Activated CD8-positive, alpha-beta memory T cell treated with anti-CD3 and anti-CD28 coated beads, Interleukin-2, amount 50 U/mL, for 1 hour (primary cell): Measurements from ENCODE around the gene RNF208.

Experiments
- DNase-seq: peaks from one replicate; pipeline ENCODE4 v3.0.0-alpha.2; 2020; ENCODE audit errors: extremely low read depth

The RNF208 gene

GRCh38 chr9:137214620-137215019, 7.4 kb downstream of the RNF208 start:
- no peak for DNase-seq

GRCh38 chr9:137213160-137214060, 8.6 kb downstream of the RNF208 start:
- no peak for DNase-seq

DNA sequence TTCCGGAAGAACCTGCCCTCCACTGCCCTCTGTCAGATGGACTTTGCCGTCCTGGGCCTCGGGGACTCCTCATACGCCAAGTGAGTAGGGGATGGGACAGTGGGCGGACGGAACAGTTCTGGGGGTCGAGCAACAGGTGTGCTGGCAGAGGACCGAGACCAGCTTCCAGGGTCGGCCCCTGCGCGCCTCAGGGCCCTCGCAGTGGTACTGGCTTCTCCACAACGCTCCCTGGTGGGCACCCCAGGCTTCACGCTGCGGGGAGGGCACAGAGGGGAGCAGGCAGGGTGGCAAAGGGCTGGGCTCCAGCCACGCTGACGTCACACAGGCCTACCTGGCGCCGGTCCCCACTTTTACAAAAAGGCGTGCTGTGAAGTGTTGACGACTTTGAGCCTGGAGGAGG, 9.5 kb downstream of the RNF208 start:
- no peak for DNase-seq

GRCh38 chr9:137211532-137211931, 10.5 kb downstream of the RNF208 start:
- no peak for DNase-seq

GRCh38 chr9:137206602-137207001, 15.4 kb downstream of the RNF208 start:
- no peak for DNase-seq

- DNase-seq: peak; percentile 76
These were observed 16.6 kb downstream of the RNF208 start, which contains the start of the genes NDOR1 and TMEM203 for GRCh38 chr9:137205126-137206069. NDOR1 (plus strand) TSS chr9:137205700; CDS start chr9:137205778, 78 bp downstream. TMEM203 (minus strand) TSS chr9:137205648; CDS start chr9:137205414, 234 bp downstream.

DNA sequence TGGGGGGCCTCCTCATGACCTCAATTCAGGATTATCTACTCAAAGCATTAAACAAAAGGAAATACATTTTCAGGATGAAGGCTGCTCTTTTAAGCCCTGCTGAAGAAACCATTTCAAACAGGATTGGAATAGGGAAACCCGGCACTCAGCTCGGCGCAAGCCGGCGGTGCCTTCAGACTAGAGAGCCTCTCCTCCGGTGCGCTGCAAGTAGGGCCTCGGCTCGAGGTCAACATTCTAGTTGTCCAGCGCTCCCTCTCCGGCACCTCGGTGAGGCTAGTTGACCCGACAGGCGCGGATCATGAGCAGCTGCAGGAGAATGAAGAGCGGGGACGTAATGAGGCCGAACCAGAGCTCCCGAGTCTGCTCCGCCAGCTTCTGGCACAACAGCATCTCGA, 17.3 kb downstream of the RNF208 start:
- DNase-seq: no peak

- no peak for DNase-seq
These were observed 19.1 kb downstream of the RNF208 start for GRCh38 chr9:137202966-137203365.

- DNase-seq: no peak
These were observed 20.7 kb downstream of the RNF208 start for GRCh38 chr9:137201205-137201868.

DNA sequence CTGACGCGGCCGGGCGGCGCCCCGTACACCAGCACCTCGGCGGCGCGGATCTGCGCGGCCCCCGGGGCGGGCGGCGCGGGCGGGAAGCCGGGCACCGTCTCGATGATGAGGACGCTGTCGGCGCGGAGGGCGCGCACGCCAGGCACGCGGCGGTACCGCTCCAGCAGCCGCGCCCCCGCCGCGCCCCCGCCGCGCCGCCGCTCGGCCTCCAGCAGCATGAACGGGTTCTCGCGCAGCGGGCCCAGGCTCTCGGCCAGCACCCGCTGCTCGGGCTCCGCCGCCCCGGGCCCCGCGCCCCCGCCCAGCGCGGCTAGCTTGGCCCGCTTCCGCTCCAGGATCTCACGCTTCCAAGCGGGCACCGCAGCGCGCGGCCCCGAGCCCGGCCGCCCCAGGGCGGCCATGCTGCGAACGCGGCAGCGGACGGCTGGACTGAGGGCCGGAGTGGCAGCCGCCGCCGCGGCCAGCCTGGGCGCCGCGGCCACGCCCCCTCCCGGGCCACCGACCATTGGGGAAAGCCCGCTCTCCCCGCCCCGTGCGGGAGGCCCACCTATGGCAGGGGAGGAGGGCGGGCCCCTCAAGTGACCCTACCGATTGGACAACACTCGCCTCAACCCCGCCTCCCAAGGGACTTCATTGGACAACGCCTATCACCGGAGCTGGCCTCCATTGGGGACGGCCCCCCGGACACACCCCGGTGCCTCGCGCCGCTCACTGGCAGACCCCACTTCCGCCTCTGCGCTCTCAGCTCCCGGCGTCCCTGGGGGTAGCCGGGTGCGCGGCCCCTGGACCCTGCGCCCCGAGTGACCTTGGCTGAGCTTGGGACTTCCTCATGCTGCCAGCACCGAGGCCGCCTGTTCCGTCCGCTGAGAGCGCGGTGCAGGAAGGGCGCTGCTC, 21.5 kb downstream of the RNF208 start, which contains the start of gene TPRN:
Gene TPRN, minus strand, starts transcription at position 431 of the 894 bp plus-strand sequence. Its CDS starts 30 bp downstream, at position 401.
- DNase-seq: peak; percentile 99

DNA sequence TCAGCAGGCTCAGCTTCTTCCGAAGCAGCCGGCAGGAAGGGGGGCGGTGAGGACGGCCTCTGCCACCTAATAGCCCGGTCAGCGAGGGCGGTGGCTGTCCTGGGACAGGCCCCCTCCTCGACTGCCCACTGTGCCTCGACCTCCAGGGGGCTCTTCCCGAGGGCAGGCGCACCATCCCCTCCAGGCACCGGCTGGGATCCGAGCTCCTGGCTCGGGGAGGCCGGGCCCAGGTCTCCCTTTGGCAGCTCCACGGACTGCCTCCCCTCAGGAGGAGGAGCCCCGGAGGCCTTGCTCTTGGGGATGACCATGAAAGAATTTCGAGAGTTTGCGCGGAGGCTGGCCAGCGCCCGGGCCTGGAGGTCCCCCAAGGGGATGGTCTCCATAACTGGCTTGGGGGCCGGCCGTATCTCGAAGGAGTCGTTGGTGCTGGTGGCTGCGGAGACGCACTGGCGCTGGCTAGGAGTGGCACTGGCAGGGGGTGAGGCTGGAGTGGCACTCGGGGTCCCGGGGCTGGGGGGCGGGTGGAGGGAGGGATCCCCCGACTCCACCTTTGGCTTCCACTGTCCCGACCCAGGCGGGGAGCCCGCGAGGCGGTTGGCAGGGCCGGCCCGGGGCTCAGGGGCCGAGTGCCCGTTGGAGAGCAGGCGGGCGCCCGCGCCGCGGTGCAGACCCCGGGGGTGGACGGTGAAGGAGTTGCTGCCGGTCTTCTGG, 22.5 kb downstream of the RNF208 start:
- no peak for DNase-seq

GRCh38 chr9:137198902-137199283, 23.1 kb downstream of the RNF208 start:
- no peak for DNase-seq

- no peak for DNase-seq
These were observed 23.8 kb downstream of the RNF208 start for GRCh38 chr9:137198051-137198901.

DNA sequence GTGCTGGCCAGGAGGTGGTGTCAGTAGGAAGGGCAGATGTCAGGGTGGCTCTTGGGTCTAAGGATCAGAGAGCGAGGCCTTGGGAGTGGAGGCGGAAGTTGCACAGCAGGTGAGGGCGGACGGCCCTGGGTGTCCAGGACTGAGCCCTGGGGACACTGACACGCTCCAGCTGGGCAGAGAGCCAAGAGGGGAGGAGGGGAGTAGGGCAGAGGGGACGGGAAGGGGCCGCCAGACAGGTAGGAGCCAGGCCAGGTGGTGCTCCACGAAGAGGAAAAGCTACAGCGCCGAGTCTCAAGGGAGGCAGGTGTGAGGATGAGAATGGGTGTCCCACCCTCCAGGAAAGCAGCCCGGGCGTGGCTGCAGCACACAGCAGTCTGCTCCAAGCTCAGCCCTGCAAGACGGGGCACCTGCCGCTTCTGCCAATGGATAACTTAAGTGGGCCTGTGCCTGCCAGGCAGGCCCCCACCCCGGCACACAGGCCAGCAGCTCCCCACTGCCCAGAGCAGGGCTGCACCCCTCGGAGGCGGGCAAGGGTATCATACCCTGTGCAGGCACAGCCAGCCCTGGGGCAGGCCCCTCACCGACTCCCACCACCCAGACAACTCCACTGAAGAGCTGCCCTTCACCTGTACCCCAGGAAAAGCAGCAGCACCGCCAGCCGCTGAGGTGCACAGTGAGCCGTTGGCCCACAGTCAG, 26.4 kb downstream of the RNF208 start:
- DNase-seq: no peak

DNA sequence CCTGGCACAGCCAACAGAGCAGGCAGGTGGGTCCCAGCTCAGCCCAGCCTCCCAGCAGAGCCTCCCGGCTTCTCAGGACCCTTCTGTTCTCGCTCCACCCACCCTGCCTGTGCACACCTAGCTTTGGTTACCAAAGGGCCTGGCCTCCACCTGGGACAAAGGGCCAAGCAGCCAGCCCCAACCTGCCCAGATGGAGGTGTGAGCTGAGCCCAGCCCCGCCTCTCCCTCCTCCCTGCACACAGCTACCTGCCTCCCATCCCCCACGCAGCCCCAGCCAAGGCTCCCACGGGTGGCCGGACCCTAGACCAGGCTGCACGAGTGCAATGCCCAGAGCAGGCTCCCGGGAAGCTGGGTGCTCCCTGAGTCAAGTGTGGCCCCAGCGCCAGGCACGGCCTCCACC, 27.1 kb downstream of the RNF208 start:
- DNase-seq: no peak

DNA sequence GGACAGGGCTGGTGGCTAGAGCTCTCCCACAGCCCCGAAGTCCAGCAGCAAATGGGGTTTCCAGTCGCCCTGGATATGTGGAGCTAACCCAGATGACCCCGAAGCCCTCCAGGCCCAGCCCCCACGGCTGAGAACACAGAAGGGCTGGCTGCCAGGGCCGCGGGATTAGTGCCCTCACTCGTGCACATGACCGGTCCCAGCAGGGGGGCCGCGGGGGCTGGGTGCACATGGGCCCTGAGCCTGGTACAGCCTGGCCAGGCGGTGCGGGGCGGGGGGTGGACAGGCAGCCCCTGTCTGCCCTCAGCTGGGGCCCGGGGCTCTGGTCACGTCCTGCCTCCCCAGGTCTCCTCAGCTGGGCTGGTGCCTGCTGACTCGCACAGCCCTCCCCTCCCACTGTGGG, 27.7 kb downstream of the RNF208 start:
- no peak for DNase-seq

DNA sequence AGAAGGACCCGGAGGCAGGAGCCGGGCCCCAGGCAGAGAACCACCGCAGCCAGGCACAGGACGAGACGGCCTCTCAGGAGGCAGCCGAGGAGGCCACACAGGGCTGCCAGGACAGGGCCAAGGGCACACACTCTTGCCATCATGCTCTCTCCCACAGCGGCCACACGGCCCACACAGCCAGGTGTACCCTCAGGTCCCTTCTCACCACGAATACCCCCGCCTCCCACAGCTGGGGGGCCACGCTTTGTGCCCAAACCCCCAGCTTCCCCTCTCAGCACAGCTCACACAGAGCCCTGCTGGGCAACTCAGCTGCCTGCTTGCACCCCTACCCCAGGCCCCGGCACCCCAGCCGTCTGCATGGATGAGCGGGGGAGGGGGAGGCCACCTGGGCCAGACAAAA, 28.3 kb downstream of the RNF208 start:
- DNase-seq: no peak

DNA sequence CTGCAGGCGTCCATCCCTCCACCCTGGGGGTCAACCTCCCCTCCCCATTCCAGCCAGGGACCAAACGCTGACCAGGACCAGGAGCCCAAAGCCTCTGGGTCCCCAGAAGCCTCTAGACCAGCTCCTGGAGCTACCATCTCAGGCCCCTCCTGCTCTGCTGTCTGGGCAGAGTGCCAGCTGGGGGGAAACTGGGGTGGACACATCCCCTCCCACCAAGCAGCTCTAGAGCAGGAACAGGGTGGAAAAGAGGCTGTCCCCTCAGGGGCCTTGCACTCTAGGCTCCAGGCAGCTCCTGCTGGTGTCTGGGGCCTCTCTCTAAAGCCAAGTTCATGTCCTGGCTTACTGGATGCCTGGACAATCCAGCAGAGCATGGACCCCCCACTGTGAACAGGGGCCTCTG, 29.2 kb downstream of the RNF208 start:
- DNase-seq: no peak

- DNase-seq: no peak
These were observed 29.6 kb downstream of the RNF208 start for GRCh38 chr9:137192448-137192780.
